Upper lobe of right lung (tissue), 1 donor: ENCODE measurements around the gene ATP6V1C2. TPM values are rescaled to one million over a fixed set of nuclear protein-coding genes. Genes with fewer than 3 reads are reported as not detected.

ENCODE experiments used
- ATAC-seq: fragments of 200-7000 bp; cut with Tn5 transposase; one replicate; pipeline ENCODE4 v1.9.1; 2020; ENCODE audit warnings: mild to moderate bottlenecking, moderate library complexity
- DNase-seq: peaks from one replicate; pipeline ENCODE4 v3.0.0-alpha.2; 2020
- H3K27ac ChIP-seq: fragments of 200-600 bp; one replicate; pipeline ENCODE4 v1.8.0; 2022
- H3K27me3 ChIP-seq: fragments of 200-600 bp; one replicate; pipeline ENCODE4 v1.8.0; 2022; ENCODE audit warnings: mild to moderate bottlenecking
- H3K36me3 ChIP-seq: fragments of 200-600 bp; one replicate; pipeline ENCODE4 v1.8.0; 2022
- H3K4me1 ChIP-seq: fragments of 200-600 bp; one replicate; pipeline ENCODE4 v1.8.0; 2022
- H3K4me3 ChIP-seq: fragments of 200-600 bp; one replicate; pipeline ENCODE4 v1.8.0; 2022; ENCODE audit warnings: mild to moderate bottlenecking
- H3K9me3 ChIP-seq: fragments of 200-600 bp; one replicate; pipeline ENCODE4 v1.8.0; 2022
- intact Hi-C: fragments of 100-400 bp; cut with DNase I; formaldehyde crosslinking; loops from one replicate; pipeline ENCODE4 v1.11.0; 2022
- total RNA-seq: library from RNA; stranded (reverse); fragmentation: NEBNext Ultra II Directional; extraction: Animal tissue kit (Norgen Biotek cat#: 25700); gene quantifications from one replicate; pipeline ENCODE4 v1.2.1, GENCODE V29; 2021
- TF ChIP-seq, protein P1 (sequence below): fragments of 200-600 bp; IDR thresholded peaks from one replicate; pipeline ENCODE4 v1.8.0; 2022; ENCODE audit warnings: antibody characterized with exemption
- donor health status: DM: no; HTN: yes; CAD: no; lungs with severe emphysema.

ATP6V1C2 gene
- total RNA-seq, 1 donor from 2014 or later: not detected

DNA sequence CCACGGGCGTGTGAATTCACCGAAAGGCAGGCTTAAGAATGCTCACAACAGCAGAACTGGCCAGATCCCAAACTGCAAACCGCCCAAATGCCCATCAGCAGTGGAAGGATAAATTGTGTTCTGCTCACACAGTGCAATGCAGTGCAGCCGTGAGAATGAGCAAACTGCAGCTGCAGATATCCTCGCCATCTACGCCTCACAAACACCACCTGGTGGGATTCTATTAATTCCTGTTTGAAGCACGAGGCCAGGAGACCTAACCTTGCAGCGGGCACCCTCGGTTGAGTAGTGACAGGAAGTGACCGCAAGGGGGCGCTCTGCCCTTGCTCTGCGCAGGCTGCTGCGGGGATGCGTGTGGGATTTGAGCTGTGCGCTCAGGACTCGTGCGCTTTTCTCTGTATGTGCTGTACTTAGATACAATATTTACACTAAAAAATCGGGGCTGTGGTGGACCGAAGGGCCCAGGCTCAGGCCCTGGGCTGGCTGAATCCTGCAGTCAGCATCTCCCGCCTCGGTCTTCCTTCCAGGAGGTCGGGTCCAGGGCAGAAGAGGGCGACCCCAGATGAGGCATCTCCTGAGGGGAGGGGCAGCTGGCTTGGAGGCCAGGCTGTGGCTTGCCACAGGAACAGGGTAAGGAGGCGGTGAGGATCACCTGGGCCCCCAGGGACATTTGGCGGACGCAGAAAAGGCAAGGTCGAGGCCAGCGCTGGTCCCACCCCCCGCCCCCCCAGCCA, 110.9 kb downstream of the ATP6V1C2 start:
- H3K4me3 ChIP-seq: no peak overlapping the region
- DNase-seq (peak; percentile 91), ATAC-seq (peak; percentile 91)
- H3K9me3 ChIP-seq: no peaks in the 10 kb centered on the region
- intact Hi-C loops: loop anchor here (5.0 kb wide), 1 partner anchor 290 kb away; no protein-coding TSS in a partner anchor
- H3K27me3 ChIP-seq: peaks cover 39% of the 10 kb centered on the region
- H3K27ac ChIP-seq: no peak overlapping the region
- TF ChIP-seq, protein P1, sequence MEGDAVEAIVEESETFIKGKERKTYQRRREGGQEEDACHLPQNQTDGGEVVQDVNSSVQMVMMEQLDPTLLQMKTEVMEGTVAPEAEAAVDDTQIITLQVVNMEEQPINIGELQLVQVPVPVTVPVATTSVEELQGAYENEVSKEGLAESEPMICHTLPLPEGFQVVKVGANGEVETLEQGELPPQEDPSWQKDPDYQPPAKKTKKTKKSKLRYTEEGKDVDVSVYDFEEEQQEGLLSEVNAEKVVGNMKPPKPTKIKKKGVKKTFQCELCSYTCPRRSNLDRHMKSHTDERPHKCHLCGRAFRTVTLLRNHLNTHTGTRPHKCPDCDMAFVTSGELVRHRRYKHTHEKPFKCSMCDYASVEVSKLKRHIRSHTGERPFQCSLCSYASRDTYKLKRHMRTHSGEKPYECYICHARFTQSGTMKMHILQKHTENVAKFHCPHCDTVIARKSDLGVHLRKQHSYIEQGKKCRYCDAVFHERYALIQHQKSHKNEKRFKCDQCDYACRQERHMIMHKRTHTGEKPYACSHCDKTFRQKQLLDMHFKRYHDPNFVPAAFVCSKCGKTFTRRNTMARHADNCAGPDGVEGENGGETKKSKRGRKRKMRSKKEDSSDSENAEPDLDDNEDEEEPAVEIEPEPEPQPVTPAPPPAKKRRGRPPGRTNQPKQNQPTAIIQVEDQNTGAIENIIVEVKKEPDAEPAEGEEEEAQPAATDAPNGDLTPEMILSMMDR: peak; percentile 98
- H3K36me3 ChIP-seq: no peaks in the 10 kb centered on the region
- no peaks in the 10 kb centered on the region for H3K4me1 ChIP-seq

DNA sequence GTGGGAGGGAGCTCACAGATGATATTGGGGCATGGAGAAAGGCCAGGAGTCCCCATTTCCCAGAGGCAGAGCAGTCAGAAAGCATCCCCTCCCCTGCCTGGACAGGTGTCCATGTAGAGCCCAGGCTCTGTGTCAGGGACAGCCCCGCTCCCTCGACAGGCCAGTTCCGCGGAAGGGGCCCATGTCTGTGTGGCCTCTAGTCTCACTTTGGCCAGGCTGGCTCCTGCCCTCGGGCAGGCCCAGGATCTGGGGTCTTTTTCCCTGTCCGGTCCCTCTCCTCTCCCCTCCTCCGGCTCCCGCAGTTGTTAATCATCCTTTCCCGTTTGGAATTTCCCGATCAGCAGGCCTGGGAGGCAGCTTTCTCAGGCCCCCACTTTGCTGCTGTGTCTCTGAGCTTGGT, 111.6 kb downstream of the ATP6V1C2 start:
- no peaks in the 10 kb centered on the region for H3K36me3 ChIP-seq
- H3K27ac ChIP-seq: no peak overlapping the region
- no peak overlapping the region for H3K4me3 ChIP-seq
- peaks cover 39% of the 10 kb centered on the region for H3K27me3 ChIP-seq
- intact Hi-C loops: loop anchor here (5.0 kb wide), 1 partner anchor 289 kb away; no protein-coding TSS in a partner anchor
- DNase-seq (no peak), ATAC-seq (no peak)
- TF ChIP-seq, protein P1: no peak
- no peaks in the 10 kb centered on the region for H3K4me1 ChIP-seq
- no peaks in the 10 kb centered on the region for H3K9me3 ChIP-seq

DNA sequence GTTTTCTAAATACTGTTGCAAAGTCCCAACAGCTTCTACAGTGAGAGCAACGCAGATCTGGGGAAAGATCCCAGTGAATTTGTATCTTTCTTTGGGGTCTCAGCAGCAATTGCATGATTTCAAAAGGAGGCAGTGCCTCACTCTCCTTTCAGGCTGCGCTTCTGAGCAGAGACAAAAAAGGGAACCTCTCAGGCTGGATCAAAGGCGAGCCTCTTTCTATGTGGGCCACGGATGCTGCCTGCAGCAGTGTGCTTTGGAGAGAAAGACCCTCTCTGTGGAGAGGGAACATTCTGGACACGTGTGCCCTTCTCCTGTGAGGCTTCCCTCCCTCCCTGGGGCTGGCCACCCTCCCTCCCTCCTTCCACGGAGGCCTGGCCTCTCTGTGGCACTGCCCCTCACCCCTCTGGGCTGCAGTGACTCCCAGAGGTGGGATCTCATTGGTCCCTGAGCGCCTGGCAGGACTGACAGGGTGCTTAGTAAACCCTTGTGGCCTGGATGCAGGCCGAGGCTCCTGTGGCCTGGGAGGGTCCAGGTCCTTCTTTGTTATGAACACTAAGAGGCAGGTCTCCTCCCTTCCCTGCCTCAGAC, 112.7 kb downstream of the ATP6V1C2 start:
- H3K36me3 ChIP-seq: no peaks in the 10 kb centered on the region
- intact Hi-C loops: loop anchor here (5.0 kb wide), 1 partner anchor 288 kb away; no protein-coding TSS in a partner anchor
- no peak overlapping the region for H3K4me3 ChIP-seq
- no peaks in the 10 kb centered on the region for H3K4me1 ChIP-seq
- H3K9me3 ChIP-seq: no peaks in the 10 kb centered on the region
- H3K27me3 ChIP-seq: peaks cover 46% of the 10 kb centered on the region
- DNase-seq (no peak), ATAC-seq (no peak)
- TF ChIP-seq, protein P1: no peak
- no peak overlapping the region for H3K27ac ChIP-seq

Other genes starting within 250 kb of the ATP6V1C2 start
- gene NOL10, start 31.7 kb upstream of the ATP6V1C2 start, total RNA-seq: 19.9 TPM
- 180 TPM for gene PDIA6, start 91.2 kb downstream of the ATP6V1C2 start, total RNA-seq
- gene KCNF1, start 190.3 kb downstream of the ATP6V1C2 start, total RNA-seq: 0.17 TPM